Thyroid gland (tissue), 4 donors: ENCODE measurements around the gene RGL3.

Source experiments
- POLR2A ChIP-seq, 2 donors: fragments of 450-650 bp; IDR thresholded peaks; one replicate each; pipeline ENCODE4 v1.6.1; 2017; ENCODE audit warnings: antibody characterized with exemption in 2 of 2, mild to moderate bottlenecking in 2 of 2, moderate library complexity in 1 of 2
- TF ChIP-seq, protein P1 (sequence below), 6 experiments: fragments of 200-600 bp in 3 of 6; fragments of 450-650 bp in 3 of 6; sonication (generic) in 3 of 6; IDR thresholded peaks; one replicate each; pipeline ENCODE4 v1.5.1; 2016 to 2019; ENCODE audit warnings: antibody characterized with exemption in 6 of 6, mild to moderate bottlenecking in 2 of 6, inconsistent platforms in 1 of 6, moderate library complexity in 1 of 6

DNA sequence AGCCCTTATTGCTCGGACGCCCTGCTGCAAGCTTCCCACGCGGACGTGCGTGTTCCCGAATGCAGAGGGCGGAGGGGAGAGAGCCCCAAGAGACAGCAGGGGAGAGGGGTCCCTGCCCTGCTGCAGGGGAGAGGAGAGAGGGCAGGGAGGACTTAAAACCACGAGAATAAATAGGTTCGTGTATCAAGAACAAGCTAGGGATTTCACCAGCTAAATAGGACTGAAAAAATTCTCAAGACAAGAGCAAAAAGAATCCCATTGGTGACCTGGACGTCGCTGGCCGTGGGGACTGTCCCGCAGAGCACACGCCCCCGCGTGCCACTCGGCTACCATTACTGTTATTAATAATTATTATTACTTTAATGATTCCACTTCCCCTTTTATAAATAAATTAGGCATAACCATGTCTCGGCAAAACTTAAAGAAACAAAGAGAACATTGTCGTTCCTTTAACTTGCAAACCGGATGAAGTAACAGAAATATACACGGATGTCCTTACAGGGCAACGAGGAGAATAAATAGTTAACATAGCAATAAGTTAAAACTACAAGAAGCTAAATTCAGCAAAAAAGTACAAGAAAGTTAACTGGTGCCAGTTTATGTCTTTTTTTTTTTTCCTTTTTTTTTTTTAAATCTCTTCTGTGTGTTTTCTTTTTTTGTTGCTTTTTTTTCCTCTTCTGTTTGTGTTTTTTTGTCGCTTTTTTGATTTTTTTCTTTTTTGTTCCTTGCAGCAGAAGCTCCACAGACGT is 32.9 kb upstream of the RGL3 start:
- TF ChIP-seq POLR2A (IDR thresholded peaks at IDR 0.05): no peak
- TF ChIP-seq, protein P1, sequence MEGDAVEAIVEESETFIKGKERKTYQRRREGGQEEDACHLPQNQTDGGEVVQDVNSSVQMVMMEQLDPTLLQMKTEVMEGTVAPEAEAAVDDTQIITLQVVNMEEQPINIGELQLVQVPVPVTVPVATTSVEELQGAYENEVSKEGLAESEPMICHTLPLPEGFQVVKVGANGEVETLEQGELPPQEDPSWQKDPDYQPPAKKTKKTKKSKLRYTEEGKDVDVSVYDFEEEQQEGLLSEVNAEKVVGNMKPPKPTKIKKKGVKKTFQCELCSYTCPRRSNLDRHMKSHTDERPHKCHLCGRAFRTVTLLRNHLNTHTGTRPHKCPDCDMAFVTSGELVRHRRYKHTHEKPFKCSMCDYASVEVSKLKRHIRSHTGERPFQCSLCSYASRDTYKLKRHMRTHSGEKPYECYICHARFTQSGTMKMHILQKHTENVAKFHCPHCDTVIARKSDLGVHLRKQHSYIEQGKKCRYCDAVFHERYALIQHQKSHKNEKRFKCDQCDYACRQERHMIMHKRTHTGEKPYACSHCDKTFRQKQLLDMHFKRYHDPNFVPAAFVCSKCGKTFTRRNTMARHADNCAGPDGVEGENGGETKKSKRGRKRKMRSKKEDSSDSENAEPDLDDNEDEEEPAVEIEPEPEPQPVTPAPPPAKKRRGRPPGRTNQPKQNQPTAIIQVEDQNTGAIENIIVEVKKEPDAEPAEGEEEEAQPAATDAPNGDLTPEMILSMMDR (IDR thresholded peaks at IDR 0.05): no peak
